Forelimb muscle (tissue), 1 donor: ENCODE results near the gene NVL. TPM values are rescaled to one million over a fixed set of nuclear protein-coding genes. Genes with fewer than 3 reads are reported as not detected.

ENCODE experiments used
- DNase-seq: peaks from one replicate; pipeline ENCODE4 v3.0.0-alpha.2; 2013; ENCODE audit warnings: low read depth
- polyA plus RNA-seq: library from polyadenylated mRNA; unstranded; fragments of 120-200 nt; gene quantifications from one replicate; pipeline ENCODE4 v1.2.1, GENCODE V29; 2013; ENCODE audit not compliant: insufficient read length

NVL gene
- polyA plus RNA-seq, 1 donor: 21.5 TPM

DNA sequence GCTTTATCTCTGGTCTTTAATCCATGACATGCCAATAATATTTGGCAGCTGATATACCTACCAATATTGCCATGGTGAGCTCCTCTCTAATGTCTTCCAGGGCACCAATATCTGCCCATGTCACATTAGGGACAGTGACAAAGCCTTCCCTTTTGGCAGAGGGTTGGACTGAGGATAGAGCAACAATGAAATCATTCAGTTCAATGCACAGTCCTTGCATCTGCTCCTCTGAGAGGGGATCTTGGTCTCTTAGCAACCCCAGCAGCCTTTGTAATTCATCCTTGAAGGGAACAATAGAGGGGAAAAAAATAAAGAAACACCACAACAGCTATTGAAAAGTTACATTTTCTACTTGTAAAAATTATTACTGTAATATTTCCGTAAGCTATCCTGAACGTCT is 42.3 kb downstream of the NVL start:
- DNase-seq: no peak

DNA sequence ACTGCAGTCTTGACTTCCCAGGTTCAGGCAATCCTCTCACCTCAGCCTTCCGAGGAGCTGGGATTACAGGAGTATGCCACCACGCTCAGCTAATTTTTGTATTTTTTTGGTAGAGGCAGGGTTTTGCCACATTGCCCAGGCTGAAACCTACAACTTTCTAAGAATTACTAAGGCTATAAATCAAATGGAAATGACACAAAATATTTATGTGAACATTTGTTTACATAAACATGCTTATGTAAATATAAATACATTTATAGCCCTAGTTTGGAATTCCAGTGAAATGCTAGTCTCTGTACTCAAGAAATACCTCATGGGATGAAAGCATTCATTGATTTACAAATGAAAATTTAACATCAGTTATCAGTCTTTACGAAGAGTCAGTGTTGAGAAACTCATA is 47.8 kb downstream of the NVL start:
- DNase-seq: no peak

DNA sequence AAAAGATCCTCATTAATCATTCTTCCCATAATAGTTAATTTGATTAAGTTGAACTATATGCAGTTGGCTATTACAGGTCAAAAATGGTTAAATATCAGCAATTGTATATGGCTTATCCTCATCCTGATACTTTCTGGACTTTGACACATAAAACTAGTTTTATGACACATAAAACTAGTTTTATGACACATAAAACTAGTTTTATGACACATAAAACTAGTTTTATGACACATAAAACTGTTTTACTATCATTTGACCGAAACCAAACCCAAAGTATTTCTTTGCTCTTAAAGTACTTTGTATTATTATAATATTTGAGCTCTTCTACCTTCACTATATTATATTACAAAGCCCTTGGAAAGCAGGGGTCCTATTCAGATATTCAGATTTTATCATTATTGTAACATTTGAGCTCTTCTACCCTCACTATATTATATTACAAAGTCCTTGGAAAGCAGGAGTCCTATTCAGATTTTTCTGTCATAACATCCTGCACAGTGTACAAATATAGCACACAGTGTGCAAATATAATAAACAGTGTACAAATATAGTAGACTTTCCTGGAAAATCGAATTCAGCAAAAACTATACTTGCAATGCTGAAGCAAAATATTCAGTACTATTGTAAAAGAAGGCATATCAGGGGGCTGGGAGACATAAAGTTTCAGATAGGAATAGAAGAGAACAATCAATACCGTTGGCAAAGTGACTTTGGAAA is 53.0 kb downstream of the NVL start:
- no peak for DNase-seq

DNA sequence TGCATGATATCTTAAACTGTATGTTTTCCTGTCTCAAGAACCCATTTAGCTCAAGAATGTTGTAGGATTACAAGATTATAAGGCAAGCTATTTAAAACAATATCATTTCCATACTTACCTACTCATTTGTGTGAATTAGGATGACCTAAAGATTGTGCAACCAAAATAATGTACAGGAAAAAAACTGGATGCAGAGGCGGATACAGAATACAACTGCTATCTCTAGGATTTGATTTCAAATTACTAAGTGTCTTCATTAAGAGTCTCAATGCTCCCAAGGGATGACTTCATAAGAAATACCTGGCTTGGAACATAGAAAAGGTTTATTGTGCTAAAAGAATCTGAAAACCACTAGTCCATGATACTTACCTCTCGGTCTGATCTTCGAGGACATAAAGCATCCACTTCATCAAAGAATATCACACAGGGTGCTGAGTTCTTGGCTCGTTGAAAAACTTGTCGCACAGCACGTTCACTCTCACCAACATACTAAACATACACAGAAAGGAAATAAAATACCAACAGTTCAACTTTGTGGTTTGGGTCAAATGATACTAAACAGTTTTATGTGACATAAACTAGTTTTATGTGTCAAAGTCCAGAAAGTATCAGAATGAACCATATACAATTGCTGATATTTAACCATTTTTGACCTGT is 54.9 kb downstream of the NVL start:
- no peak for DNase-seq

DNA sequence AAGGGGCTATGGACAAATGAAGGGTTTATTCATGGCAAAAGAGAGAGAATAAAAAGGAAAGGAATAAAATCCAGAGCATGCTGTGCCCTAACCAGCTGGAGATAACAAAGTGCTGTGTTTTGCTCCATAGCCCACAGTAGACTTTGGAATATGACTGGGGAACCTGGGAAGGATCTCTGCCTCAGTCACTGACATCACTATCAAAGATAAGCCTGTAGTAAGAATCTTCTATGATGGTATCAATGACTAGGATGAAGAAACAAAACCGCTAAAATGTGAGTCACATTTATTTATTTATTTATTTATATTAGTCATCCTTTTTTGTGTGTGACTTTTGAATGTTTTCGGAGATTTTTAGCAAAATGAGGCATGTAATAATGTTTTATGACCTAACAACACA is 56.3 kb downstream of the NVL start:
- no peak for DNase-seq

DNA sequence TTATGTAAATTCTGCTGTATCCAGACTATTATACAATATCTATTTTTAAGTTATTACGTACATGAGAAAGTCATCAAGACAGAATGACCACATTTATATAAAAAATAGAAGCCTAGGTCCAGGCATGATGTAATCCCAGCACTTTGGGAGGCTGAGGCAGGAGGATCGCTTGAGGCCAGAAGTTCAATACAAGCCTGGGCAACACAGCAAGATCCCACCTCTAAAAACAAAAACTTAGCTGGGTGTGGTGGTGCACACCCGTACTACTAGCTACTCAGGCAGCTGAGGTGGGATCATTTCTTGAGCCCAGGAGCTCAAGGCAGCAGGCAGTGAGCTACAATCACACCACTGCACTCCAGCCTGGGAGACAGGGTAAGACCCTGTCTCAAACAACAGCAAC is 58.9 kb downstream of the NVL start:
- no peak for DNase-seq

DNA sequence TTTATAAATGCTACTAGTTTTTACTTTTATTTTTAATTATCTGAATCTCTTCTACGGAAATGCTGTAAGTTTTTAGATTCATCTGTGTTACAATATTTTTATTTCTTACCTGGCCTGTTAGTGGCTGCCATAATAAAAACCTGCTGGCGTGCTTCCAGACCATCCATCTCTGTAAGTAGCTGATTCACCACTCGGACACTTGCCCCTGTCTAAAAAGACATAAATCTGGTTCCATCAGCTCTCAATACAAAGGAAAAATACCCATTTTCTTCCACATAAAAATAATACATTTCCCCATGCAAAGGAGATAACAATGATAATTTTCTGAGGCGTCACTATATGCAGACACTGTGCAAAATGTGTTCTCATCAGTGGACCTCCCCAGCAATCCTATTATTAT is 62.0 kb downstream of the NVL start:
- DNase-seq: no peak

DNA sequence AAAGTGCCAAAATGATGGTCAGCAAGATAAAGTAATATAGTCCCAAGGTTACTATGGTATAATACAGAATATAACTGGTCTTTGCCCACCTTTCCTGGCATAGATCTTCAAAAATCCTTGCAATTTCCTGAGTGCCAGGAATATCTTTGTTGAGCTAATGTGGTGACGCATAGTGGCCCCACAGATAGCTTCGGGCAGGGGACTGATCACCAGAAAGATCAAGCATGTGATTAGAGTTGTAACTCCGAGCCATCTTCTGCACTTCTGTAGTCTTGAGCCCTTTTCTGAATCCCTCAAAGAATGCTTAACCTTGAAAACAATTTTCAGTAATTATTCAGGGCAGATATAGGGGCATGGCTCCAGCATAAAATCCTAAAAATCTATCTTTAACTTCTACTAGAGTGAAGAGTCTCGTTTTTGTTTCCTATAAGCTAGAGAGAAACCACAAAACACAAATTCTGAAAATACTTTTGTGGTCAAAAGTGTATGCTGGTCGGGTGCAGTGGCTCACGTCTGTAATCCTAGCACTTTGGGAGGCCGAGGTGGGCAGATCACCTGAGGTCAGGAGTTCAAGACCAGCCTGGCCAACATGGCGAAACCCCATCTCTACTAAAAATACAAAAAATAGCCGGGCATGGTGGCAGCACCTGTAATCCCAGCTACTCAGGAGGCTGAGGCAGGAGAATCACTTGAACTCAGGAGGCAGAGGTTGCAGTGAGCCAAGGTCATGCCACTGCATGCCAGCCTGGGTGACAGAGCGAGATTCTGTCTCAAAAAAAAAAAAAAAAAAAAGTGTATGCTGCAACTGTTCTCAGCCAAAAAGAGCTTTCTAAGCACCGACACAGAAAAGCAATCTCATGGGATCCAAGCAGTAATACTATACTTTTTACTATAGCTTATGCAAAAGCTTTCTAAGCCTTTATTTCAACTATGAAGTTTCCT is 62.8 kb downstream of the NVL start:
- DNase-seq: no peak

DNA sequence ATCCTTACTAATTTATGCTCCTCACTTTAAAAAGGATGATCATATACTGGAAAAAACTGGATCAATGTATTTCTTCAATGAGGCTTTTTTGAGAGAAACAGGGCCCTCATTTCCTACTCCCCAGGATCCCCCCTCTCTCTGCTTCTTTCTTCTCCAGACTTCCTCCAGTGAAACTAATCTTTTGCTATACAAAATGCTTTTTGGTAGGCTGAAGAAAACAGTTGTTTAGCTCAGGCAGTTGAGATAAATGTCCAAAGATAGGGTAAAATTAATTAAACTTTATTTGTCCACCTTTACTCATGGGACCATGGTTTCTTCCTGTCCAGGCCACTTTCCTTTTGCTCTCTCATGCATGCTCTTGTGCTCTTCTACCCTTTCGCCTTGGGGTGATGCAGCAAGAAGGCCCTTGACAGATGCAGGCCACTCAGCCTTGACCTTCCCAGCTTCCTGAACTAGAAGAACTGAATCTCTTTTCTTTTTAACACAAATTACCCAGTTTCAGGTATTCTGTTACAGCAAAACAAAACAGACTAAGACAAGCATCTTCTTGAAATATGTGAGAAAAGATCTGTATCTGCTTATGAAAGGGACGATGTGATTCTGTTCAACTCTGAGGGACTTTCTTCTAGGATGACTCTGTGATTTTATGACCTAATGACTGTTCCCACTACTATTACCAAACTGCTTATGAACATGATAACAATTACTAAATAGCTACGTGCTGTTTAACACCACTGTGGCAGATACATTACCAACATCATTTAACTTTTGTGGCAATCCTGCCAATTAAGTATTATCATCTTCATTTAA is 63.7 kb downstream of the NVL start:
- DNase-seq: no peak

DNA sequence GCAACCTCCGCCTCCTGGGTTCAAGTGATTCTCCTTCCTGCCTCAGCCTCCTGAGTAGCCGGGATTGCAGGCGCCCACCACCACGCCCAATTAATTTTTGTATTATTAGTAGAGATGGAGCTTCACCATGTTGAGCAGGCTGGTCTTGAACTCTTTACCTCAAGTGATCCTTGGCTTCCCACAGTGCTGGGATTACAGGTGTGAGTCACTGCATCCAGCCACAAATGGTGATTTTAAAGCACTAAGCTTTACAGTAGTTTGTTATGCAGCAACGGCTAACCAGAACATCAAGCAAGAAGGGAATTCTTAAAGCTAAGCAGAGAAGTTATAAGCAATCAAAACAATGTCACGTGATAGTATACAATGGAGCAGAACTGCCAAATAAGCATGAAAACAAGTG is 65.7 kb downstream of the NVL start:
- DNase-seq: no peak

DNA sequence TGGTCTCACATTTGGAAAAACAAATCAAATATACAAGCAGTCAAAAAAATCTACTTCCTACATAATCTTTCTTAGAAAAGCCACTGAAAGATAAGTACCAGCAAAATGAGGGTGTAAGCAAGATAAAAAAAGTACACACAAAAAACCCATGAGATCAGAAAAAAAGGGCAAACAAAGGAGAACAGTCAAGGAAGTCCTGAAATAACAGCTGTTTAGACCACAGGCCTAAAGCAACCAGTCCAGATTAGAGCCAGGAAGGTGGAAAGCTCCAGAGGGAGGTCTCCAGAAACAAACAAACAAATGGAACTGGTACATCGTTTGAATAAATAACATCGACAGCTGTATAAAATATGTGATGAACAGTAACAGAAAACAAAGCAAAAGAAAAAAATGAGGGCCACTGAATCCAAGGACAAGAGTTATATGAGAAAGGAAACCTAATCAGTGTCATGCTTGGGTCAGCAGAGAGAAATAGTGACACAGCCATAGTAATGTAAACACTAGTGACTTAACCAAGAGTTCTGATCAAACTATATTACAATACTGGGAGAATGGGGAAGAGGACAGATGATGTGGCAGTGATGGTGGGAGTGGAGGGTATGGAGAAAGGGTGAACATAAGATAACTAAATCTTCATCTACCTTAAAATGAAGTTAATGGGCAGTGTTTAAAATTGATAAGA is 67.5 kb downstream of the NVL start:
- no peak for DNase-seq

DNA sequence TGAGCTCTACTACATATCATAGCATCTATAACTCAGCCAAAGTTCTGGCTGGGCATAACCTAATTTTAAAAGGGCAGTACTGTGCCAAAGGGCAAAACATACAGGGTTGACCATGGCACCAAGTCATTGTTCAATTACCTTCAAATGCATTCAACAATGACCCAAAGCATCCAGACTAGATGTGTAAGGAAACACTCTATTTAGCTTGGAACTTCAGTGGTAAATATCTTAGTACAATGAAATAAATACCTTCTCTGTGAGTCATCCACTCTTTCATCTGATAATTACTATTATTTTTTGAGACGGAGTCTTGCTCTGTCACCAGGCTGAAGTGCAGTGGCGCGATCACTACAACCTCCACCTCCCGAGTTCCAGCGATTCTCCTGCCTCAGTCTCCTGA is 70.0 kb downstream of the NVL start:
- no peak for DNase-seq

DNA sequence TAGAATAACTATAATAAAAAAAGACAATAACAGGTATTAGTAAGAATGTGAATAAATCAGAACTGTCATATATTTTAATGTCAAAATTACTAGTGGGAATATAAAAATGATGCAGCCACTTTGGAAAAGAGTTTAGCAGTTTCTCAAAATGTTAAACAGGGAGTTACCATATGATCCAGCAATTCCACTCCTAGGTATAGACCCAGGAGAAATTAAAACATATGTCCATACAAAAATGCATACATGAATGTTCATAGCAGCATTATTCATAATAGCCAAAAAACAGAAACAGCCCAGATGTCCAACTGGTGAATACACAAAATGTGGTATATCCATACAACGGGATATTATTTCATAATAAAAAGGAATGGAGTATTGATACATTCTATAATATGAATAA is 71.6 kb downstream of the NVL start:
- no peak for DNase-seq

DNA sequence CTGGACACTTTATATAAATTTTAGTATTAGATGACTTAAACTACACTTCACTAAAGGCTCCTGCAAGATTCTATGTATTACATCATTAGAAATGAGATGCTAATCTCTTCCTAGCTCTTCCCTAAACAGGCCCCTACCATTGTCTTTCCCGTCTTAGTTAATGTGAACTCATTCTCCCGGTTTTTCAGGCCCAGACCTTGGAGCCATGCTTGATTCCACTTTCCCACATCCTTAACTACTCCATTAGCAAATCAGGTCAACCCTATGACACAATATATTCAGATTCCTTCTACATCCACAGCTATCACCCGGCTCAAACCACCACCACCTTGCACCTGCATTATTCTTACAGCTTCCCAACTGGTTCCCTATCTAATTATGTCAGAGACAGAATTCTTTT is 73.3 kb downstream of the NVL start:
- DNase-seq: no peak

DNA sequence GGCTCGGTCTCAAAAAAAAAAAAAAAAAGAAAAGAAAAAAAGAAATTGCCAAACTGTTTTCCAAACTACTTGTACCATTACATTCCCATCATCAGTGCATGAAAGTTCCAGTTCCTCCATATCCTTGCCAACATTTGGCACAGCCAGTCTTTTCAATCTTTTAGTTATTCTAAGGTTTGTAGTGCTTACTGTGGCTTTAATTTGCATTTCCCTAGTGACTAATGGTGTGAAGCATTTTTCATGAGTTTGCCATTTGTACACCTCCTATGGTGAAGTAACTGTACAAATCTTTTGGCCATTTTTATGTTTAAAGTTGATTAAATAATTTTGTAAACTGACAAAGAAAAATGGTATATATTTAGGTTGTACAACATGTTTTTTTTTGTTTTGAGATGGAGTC is 76.3 kb downstream of the NVL start:
- no peak for DNase-seq

DNA sequence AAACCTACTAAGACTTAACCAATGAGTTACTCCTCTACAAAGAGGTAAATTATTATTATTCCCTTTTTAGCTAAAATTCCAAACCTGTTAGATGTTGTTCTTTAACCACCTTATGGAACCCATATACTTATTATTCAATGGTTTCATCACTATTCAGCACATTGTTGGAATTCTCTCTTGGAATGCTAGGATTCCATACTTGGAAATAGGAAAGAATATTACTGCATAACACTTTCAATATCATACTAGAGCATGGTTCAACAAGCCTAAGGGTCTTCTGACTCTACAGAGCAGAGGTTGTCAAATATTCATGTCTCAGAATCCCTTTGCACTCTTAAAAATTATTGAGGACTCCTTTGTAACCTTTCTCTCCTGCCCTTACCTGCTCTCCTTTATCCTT is 77.5 kb downstream of the NVL start:
- DNase-seq: no peak

DNA sequence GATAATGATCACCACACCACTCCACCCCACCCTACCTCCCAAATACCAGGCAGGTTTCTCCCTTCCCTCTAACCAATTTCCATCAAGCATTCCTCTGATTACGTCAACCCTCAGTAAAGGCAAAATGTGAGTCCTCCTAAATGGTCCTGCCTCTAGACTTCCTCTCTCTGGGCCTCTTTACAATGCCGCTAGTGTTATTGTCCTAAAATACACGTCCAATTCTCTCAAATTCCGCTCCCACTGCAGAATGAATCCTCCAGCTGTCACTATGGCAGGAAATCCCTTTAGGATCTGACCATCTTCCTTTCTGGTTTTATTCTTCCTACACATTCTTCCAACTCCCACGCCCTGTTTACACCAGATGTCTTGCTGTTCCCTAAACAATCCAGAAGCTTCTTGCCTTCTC is 78.2 kb downstream of the NVL start:
- DNase-seq: no peak

DNA sequence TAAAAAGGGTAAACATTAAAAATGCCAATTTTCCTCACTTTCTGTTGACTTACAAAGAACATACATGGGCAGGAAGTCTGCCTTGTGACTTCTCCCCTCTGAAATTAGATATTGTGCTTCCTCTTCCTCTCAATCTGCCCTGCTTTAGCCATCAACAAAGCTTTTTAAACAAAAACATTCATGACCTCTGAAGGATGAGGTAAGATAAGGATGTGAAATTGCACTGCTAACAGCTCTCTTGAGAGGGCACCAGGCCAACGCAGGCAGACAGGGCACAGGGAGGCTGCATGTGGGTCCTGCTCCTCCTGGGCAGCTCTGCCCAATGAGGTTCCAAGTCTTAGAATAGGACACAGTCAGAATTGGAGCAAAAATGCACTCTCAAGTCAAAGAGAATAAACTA is 84.8 kb downstream of the NVL start:
- DNase-seq: peak; percentile 46

DNA sequence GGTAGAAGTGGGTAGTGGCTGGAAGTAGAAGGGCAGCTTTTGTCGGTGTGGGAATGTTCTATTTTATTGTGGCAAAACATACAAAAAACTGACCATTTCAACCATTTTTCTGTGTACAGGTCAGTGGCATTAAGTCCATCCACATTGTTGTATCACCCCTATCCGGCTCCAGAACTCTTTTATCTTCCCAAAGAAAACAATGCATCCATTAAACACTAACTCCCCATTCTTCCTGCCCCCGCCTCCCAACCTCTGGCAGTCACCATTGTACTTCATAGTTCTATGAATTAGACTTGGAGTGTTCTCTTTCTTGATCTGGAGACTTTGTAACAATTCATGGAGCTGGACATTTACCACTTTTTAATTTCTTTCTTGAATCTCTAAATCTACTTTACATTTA is 91.2 kb downstream of the NVL start:
- no peak for DNase-seq

DNA sequence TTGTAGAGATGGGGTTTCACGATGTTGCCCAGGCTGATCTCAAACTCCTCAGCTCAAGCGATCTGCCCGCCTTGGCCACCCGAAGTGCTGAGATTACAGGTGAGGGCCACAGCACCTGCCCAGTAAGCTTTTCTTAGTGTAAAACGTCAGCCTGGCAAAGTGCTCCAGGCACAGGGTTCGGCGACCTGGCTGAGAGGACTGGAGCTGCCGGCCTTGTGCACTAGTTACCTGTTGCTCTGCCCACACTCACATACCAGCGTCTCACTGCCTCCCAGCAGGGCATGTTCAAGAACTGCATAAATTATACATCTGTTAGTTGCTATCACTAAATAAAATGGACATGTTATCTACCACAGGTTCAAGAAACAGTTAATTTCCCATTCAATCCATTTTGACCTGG is 91.8 kb downstream of the NVL start:
- no peak for DNase-seq
